ENCODE results near the gene ICA1L.

The ICA1L gene

GRCh38 chr2:202723746-202724145 lies 147.8 kb downstream of the ICA1L start:
- no peak overlapping the region for H3K4me3 ChIP-seq (ENCODE audit: low read length)
- no peak for DNase-seq (ENCODE audit: low read depth)
- no peak for TF ChIP-seq CTCF (conservative IDR thresholded peaks at IDR 0.05; ENCODE audit: low read length)
